Glomerular endothelial cell (primary cell): ENCODE measurements around the gene S1PR4. TPM values are rescaled to one million over a fixed set of nuclear protein-coding genes. Genes with fewer than 3 reads are reported as not detected.
"Not testable (repeated sequence)": the region's sequence is repeated elsewhere in the genome, so short reads cannot be mapped to it uniquely, and the experiment has no call there.

Source experiments
- DNase-seq: peaks from one replicate; pipeline ENCODE4 v3.0.0-alpha.2; 2011; ENCODE audit warnings: low read depth, low spot score; ENCODE audit errors: extremely low read depth
- total RNA-seq: library from RNA; depleted of rRNA; stranded (reverse); fragments of >200 nt; gene quantifications from 2 replicates; pipeline ENCODE4 v1.2.3, GENCODE V29; 2015

The S1PR4 gene
- total RNA-seq, 1 donor from 2014 or later, result 2.1 TPM

- peak; percentile 1 for DNase-seq
Observed at GRCh38 chr19:3210347-3211017, 31.9 kb downstream of the S1PR4 start.

GRCh38 chr19:3211191-3211590 lies 32.6 kb downstream of the S1PR4 start:
- no peak for DNase-seq

GRCh38 chr19:3213159-3213558 lies 34.6 kb downstream of the S1PR4 start:
- no peak for DNase-seq

- no peak for DNase-seq
Observed at GRCh38 chr19:3216874-3217273, 38.3 kb downstream of the S1PR4 start.

GRCh38 chr19:3220576-3220975 lies 42.0 kb downstream of the S1PR4 start:
- DNase-seq, result no peak

GRCh38 chr19:3221576-3221975 lies 43.0 kb downstream of the S1PR4 start:
- not testable (repeated sequence) for DNase-seq

GRCh38 chr19:3222709-3223108 lies 44.1 kb downstream of the S1PR4 start:
- no peak for DNase-seq

GRCh38 chr19:3224346-3225168 lies 46.0 kb downstream of the S1PR4 start, which contains the start of gene CELF5:
TSS of gene CELF5 (plus strand) at chr19:3224661. CDS start at chr19:3224740, 79 bp downstream.
- DNase-seq, result no peak

- no peak for DNase-seq
Observed at GRCh38 chr19:3225169-3225485, 46.6 kb downstream of the S1PR4 start.

- DNase-seq, result no peak
Observed at GRCh38 chr19:3225677-3226093, 47.1 kb downstream of the S1PR4 start.

- no peak for DNase-seq
Observed at GRCh38 chr19:3227054-3227626, 48.6 kb downstream of the S1PR4 start.

- no peak for DNase-seq
Observed at GRCh38 chr19:3229346-3229743, 50.8 kb downstream of the S1PR4 start.

Other genes starting within 250 kb of the S1PR4 start
- gene ZNF77, start 233.8 kb upstream of the S1PR4 start, total RNA-seq, result 2.7 and 3.4 TPM in 2 replicates
- gene TLE6, start 201.2 kb upstream of the S1PR4 start, total RNA-seq, result 0.58 and 0.88 TPM in 2 replicates
- gene TLE2, start 149.5 kb upstream of the S1PR4 start, total RNA-seq, result 20.8 and 32.8 TPM in 2 replicates
- gene TLE5, start 116.3 kb upstream of the S1PR4 start, total RNA-seq, result 343 and 401 TPM in 2 replicates
- gene GNA11, start 84.4 kb upstream of the S1PR4 start, total RNA-seq, result 77.3 and 105 TPM in 2 replicates
- 0.06 and 0.53 TPM in 2 replicates for gene GNA15, start 42.7 kb upstream of the S1PR4 start, total RNA-seq
- gene NCLN, start 7.2 kb downstream of the S1PR4 start, total RNA-seq, result 78.8 and 90.0 TPM in 2 replicates
- gene CELF5, start 45.9 kb downstream of the S1PR4 start, total RNA-seq, result 0.41 TPM in 1 of 2 replicates, not detected in the other
- 36.3 and 48.8 TPM in 2 replicates for gene NFIC, start 187.8 kb downstream of the S1PR4 start, total RNA-seq